Left hindlimb (tissue), 1 donor: Measurements from ENCODE around the gene PYCR2.
"Not testable (repeated sequence)": the region's sequence is repeated elsewhere in the genome, so short reads cannot be mapped to it uniquely, and the experiment has no call there.

Experiments
- DNase-seq: peaks from one replicate; pipeline ENCODE4 v3.0.0-alpha.2; 2018

The PYCR2 gene

DNA sequence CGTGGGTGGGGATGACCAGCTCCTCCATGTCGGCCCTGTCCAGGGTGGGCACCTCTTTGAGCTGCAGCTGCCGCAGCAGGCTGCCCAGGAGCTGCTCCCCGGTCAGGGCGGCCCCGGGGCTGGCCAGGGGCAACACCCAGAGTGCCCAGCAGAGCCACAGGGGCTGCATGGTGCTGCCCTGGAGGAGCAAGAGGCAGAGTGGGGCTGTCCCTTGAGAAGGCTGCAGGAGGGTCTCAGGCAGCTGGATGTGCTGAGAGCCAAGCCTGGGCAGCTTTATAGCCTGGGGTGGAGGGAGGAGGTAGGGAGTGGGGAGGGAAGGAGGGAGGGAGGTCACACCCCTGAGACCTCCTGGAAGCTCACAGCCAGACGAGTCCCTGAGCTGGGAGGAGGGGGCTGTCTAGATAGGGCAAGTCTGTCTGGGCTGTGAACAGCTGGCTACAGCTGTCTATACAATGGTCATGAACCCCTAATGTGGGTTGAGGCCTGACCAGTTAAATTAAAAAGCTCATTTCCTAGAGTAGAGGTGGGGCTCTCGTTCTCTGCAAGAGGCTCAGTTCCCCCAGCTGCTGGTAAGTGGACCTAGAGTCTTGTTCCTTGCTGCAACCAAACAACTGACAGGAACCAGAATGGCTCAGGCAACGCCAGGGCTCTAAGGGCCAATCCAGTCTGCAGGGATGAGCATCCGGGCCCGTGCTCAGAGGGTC, 35.0 kb downstream of the PYCR2 start, which contains the start of gene LEFTY1:
LEFTY1 (minus strand) TSS at position 249 of the 704 bp plus-strand sequence; CDS start at position 169, 80 bp downstream.
- DNase-seq, result no peak

DNA sequence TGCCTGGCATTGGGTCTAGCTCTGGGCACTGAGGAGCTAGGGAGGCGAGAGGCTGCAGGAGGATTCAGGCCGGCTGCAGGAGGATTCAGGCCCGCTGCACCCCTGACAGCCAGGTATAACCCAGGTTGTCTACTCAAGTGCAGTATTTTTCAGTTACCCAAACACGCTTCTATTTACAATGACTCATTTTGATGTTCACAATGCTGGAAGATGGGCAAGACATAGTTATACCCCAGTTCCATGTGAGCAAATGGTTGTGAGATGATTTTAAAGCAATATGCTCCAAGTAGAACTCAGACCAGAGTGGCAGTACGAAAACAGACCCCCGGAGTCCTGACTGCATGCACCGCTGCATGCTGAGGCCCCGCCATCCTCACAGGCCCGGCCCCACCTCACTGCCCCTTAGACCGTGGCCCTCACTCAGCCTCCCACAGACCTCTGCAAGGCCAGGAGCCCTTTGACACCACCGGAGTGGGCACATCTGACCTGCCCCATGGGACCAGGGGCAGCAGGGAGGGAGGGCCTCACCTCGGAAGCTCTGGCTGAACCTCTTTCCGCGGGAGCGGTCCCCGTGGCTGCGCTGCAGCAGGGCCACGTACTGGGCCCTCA, 35.7 kb downstream of the PYCR2 start:
- DNase-seq, result no peak

DNA sequence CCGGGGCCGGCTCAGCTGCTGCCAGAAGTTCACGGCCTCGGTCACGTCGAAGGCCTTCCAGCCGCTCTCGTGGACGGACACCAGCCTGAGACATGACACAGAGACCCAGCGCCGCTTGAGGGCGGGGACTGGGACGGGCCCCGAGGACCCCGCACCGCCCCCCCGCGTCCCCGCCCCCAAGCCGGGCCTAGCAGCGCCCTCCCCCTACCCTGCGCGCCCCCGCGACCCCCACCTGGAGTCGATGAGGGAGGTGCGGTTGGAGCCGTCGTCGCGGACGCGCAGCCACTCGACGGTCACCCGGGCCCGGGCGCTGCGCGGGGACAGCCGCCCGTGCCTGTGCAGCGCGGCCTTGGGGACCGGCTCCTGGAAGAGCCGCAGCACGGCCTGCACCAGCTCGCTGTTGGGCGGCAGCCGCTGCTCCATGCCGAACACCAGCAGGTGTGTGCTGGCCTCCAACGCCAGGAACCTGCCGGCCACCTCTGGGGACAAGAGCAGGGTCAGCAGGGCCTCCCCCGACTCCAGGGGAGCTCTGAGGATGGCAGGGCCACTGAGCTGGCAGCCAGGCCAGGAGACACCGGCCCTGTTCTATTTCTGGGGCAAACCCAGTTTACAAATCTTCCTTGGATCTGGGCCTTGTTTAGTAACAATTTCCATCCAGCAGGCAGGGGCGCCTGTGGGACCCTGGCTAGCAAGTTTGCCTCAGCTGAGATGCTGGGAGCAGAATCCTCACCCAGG, 36.3 kb downstream of the PYCR2 start:
- DNase-seq, result not testable (repeated sequence)

DNA sequence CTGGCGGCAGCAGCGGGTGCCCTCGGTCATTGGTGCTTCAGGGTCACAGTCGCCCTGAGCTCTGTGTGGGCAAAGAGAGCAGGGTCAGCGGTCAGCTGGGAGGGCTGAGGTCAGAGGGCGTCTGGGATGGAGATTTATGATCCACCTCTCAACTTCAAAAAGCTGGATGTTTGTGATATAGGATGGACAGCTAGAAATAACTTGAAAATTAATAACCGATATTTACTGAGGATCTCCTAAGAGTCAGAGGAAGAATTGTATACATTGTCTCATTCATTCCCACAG, 37.1 kb downstream of the PYCR2 start:
- no peak for DNase-seq

DNA sequence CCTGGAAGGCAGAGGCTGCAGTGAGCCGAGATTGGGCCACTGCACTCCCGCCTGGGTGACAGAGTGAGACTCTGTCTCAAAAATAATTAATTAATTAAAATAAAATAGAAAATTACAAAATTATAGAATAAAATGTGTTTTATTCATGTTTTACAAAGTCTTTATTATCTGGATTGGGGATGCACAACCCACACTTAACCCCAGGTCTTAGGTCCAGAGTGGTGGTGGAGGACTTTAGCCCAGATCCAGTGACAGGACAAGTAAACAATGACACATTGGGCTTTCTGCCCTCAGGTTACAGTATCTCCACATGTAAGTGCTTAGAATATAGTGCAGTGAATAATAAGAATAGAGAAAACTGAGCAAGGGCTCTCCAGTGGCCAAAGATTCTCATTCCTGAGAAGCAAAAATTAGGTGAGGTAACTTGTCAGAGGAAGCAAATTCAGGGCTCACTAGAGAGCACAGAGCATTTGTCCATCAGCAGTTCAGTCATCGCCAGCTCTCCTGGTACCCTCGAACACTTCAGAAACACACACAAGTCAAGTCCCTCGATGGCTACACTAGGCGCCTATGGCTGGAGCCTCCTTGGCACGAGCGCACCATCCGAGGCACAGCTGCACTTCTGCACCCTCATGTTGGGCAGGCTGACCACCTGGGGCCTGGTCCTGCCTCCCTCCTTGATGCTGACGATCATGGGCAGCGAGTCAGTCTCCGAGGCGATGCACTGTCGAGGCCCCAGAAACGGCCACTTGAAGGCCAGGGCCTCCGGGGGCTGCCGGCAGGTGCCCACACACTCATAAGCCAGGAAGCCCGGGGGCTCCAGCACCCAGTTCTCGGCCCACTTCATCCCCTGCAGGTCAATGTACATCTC, 37.7 kb downstream of the PYCR2 start:
- no peak for DNase-seq

DNA sequence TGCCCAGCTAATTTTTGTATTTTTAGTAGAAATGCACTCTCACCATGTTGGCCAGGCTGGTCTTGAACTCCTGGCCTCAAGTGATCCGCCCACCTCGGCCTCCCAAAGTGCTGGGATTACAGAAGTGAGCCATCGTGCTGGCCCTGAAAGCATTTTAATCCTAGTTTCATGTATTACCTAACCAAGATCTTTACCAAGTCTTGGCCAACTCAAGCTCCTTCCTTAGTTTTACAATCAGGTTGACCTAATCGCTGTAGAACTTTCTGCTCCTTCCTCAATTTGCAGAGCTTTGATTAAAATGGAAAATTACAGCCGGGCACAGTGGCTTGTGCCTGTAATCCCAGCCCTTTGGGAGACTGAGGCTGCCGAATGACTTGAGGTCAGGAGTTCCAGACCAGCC, 38.7 kb downstream of the PYCR2 start:
- no peak for DNase-seq

DNA sequence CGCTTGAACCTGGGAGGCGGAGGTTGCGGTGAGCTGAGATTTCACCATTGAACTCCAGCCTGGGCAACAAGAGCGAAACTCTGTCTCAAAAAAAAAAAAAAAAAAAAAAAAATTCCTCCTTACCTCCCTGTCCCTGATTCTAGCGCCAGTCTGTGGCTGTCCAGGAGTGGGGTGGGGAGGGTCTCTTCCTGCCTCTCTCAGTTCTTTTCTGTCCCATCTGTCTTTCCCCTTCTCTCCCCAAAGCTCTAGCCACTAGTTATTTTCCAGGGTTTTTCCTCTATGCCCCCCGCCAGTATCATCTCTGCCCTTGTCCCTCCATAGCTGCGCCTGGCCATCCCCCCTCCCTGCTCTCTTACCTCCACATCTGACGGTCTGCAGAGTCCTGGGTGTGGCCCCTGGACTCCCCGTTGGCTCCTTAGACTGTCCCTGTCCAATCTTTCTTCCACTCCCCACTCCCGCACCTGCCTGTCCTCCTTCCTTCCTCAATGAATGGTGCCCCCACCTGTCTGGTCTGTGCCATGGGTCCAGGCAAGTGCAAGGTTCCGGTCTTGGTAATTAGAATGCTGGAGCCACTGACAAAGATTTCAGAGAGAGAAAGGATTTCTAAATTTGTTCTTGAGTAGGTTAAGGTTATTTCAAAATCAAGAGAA, 40.3 kb downstream of the PYCR2 start:
- no peak for DNase-seq

DNA sequence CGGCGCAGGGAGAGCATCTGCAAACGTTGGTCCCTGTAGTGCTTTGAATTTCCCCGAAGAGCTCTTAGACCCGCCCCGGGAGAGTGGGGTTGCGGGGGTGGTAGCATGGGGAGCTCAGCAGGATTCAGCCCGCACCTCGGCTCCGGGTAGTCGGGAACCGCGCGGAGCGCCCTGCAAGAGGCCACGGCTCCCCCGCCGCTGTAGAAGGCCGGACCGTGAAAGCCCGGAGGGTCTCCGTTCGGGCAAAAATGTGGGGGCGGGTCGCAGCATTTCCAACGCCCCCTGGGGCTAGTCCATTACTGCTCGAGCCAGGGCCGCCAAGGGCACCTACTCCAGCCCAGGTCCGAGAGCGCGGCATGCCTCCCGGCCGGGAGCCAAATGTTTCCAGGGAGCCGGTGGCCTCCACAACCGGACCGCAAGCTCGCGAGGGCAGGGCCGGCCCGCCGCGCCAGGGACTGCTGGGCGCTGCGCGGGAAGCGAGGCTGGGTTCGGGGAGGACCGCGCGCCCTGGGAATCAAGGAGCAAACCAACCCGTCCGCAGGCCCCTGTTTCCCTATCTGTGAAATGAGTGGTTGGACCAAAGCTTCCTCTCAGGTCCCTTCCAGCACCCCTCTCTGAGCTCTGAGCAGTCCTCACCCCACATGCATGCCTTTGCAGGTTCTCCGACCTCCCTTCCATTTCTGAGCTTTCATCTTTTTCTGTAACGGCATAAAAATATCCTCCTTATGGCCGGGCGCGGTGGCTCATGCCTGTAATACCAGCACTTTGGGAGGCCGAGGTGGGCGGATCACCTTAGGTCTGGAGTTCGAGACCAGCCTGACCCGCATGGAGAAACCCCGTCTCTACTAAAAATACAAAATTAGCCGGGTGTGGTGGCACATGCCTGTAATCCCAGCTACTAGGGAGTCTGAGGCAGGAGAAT, 41.1 kb downstream of the PYCR2 start:
- DNase-seq, result peak; percentile 65

DNA sequence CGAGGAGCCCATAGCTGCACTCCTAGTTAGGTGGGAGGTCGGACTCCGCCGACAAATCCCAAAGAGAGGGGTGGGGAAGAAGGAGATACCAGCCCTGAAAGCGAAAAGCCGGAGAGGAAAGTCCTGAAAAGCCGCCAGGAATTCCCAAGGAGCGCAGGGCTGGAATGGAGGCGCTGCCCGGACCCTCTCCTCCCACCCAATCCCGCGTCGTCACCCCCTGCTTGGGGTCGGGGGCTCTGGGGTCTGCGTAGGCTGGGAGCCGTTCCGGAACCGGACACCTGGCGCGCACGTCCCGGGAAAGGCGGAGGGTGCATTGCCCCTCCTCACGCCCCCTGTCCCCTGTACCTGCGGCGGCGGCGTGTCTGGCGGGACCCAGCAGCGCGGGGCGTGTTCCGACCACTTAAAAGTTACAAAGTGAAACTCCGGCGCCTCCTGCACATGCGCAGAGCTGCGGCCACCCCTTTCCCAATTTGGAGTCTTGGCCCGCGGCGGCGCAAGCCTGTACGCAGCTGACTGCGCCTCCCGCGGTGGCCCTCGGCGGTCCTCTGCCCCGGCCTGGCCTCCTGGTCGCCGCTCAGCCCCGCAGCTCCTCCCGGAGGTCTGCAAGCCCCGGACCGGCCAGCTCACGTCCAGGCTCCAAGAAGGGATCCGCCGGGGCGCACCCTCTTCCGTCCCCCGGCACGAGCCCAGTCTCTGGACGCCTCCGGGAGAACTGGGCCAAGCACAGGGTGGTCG, 41.9 kb downstream of the PYCR2 start, which contains the start of gene TMEM63A:
TMEM63A (minus strand) TSS at position 422 of the 735 bp plus-strand sequence. CDS start 4,800 bp downstream, outside the sequence.
- peak; percentile 93 for DNase-seq

DNA sequence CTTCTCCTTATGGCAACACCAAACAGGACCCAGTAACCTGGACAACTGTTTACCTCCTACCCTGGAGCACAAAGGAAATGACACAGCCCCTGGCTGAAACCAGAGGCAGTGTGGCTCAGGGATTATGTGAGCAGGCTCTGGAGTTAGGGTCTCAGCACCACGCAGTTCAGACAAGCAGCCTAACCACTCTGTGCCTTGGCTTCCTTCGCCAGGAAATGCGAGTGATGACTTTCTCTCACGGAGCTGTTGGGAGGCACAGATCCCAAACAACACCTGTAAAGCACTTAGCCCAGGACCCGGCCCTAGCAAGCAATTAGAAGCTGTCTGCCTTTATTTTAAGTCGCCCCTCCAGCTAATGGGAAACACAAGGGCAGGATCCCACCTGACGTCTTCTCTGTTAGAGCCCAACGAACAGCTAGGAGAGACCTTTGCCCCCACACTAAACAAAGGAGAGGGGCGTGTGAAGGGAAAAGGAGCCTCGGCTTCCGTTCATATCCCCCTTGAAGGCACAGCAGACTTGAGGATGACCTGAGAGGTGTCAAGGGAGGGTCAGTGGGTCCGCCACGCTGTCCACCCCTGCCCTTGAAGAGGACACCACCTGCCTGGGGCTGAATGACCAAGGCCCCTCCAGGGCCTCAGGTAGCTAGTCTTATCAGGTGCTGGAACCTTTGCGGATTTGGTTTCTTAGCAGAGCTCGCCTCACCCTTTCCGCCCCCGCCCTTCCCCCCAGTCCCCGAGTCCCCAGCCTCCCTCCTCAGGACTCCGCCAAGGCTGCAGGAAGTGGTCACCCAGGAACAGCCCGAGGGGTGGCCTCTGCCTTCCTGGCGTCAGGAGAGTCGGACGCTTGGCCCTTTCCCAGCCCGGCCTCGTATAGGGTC, 42.7 kb downstream of the PYCR2 start:
- no peak for DNase-seq

DNA sequence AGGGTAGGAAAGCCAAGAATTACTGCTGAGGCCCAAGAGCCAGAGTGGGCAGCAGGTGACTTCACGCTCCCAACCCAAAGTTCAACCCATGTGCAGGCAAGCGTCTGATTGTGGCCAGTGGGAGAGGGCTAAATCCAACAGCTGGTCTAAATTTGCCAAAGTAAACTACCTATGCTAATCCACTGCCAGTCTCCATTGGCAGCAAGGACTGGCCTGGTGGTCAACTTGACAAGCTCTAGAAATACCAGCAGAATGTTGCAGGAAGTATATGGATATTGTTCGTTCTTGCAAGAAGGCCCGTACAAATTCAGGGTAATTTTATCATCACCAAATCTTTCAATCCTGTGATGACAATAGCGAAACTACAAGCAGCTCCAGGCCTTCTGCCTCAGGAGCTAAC, 43.4 kb downstream of the PYCR2 start:
- DNase-seq, result no peak

DNA sequence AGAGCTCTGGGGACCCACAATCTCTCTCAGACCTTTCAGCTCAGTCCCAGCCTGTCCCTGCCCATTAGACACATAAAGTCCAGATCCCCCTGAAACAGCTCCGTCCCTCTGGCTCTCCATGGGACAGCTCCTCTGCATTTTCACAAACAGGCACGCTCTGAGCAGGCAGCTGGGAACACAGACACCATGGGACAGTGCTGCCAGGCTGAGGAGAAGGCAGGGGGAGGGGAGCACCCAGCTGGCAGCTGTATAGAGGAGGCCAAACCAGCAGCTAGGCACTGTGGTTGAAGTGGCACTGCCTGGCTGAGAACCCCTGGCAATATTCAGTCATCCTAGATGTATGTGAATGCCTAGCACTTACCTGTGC, 43.8 kb downstream of the PYCR2 start:
- no peak for DNase-seq

DNA sequence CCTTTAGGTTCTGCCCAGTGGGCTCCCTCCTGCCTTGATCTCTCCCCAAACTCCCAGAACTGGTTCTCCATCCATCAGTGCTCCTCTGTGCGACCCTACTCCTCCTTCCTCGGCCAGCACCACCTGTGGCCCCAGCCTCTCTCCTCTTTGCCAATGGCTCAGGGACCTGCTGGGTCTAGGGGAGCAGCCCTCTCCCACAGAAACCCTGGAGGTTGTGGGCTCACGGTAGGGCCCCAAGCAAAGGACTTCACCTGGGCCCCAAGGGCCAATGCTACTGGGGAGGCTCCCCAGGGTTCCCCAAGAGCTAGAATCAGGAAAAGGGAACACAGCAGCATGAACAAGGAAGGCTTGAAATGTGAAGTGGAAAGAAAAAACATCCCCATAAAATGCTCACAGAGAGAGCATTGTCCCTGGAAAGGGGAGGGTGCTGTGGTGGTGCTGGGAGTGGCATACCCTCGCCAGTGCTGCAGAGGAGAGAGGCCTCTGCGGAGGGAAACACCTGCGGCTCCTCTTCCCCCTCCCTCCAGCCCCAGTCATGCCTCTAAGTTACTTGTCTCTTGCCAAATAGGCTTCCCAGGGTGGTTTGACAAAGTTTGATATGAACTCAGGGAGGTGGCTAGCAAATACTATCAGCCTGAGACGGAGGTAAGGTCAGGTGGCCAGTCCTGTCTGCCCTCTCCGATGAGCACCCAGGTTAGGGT, 44.4 kb downstream of the PYCR2 start:
- no peak for DNase-seq

DNA sequence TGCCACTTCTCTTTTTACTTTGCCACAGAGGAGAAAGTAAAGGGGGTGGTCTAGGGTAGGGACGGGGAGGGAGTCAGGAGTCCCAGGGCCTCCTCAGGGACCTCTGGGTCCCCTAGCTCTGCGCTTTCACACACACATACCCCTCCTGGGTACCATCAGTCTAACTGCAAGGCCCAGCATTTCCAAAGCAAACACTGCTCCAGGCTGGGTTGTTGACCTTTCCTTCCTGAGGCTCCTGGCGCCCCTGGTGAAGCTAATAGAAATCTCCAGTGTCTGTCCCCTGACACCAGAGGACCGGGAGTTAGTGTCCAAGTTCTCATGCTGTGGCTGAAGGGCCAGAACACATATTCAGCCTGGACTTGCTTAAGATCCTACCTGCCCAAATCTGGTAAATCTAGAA, 45.8 kb downstream of the PYCR2 start:
- no peak for DNase-seq

DNA sequence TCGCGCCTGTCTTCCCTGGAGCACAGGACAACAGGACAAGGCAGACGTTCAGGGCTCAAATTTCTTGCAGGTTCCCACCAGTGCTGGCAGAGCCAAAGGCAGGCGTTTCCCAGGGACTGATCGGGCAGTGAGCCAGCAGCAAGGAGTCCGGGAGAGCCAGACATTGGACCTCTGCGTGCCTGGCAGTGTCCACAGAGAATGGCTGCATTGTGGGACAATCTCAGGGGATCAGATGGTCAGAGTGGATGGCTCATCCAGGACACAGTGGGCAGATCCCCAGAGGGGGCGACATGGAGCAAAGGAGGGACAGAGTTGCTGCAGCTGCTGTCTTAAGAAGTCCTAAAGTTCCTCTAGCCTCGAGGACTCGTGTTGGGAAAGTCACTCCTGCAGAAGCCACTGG, 46.5 kb downstream of the PYCR2 start:
- DNase-seq, result peak; percentile 61

DNA sequence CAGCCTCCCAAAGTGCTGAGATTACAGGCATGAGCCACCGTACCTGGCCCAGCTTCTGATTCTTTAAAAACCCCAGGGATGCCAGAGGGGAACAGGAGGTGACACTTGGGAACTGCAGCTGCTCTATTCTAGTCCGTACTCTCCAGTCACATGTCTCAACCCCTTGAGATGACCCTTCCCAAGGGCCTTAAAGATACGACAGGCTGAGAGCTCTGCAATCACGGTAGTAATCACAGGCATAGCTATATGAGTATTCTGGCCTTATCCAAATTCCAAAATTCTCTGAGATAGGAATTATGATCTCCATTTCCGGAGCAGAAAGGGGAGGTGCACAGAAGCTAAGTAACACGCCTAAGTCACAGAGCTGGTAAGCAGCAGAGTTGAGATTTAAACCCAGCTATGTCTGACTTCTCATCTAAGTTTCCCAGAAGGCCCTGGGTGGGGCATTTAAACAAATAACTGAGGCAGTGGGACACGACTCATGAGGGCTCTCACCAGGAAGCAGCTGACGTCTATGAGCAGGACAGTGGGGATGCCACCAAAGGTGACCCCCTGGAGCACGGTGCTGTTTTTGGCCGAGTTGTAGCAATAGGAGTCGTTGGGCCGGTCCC, 47.0 kb downstream of the PYCR2 start:
- DNase-seq, result no peak

DNA sequence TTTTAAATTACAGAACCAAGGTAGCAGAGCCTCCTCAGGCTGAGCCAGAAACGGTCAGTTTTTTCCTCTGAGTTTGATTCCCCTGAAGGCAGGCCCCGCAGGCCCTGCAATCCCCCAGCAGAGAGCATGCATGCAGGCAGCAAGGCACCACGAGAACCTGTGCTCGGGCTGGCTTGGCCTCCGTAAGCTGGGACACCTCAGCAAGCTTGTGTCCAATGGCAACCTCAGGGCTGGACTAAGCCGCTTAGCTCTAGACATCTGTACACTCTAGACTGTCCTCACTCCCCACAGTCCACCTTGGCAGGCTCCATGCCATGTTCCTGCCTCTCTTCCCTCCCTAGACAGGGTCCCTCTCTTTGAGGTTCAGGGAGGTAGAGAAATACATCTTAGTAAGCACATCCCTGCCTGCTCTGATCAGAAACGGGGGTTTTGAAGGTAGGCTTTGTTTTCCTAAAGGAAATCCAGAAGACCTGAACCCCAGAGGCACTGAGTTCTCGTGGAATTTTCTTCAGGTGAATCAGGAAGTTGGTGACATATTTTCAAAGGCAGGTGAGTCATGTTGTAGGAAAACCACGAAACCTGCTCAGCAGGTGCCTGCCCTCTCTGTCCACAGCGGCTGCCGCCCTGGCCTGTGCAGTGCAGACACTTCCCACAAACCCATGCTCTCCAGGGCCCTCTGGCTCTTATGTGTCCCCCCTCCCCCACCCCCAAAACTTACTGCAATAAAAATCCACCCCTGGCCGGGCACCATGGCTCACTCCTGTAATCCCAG, 48.8 kb downstream of the PYCR2 start:
- DNase-seq, result no peak

DNA sequence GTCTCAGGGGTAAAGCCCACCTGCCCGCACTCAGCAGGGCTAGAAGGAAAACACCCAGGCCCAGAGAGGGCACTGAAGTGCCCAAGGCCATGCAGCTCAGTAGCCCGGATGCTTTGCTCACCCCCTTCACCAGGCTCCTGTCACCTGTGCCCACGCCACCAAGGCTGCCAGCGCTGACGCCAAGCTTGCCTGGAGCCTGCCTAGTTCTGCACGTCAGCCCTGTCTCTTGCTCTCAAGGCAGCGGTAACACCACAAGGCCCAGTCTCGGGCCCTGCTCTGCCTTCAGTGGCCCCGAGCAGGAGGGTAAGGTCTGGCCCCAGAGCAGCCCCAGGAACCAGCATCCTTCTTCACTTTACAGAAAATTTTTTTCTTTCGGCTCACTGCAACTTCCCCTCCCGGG, 49.6 kb downstream of the PYCR2 start:
- no peak for DNase-seq
